Spinal cord (tissue), 10 donors: ENCODE measurements around the gene DOCK1. TPM values are rescaled to one million over a fixed set of nuclear protein-coding genes. Genes with fewer than 3 reads are reported as not detected.
A peak's percentile ranks its signal among the peaks of the same experiment; 100 is the strongest.

ENCODE experiments used
- DNase-seq, 6 donors: peaks; one replicate each; pipeline versions ENCODE4 v3.0.0 to v3.0.0-alpha.2; 2013 to 2015; ENCODE audit warnings: low spot score in 6 of 6, low read depth in 4 of 6
- H3K27ac ChIP-seq: one replicate; pipeline ENCODE4 v1.5.1; 2013; ENCODE audit warnings: low read depth, low read length, control low read depth
- H3K27me3 ChIP-seq: one replicate; pipeline ENCODE4 v1.6.1; 2013; ENCODE audit warnings: low read length; ENCODE audit not compliant: control insufficient read depth, insufficient read depth
- H3K36me3 ChIP-seq: one replicate; pipeline ENCODE4 v1.6.1; 2013; ENCODE audit warnings: low read length; ENCODE audit not compliant: control insufficient read depth, insufficient read depth
- H3K4me1 ChIP-seq: one replicate; pipeline ENCODE4 v1.6.1; 2013; ENCODE audit warnings: low read length; ENCODE audit not compliant: control insufficient read depth, insufficient read depth
- H3K4me3 ChIP-seq: one replicate; pipeline ENCODE4 v1.5.1; 2013; ENCODE audit warnings: low read depth, low read length, control low read depth
- H3K9me3 ChIP-seq: one replicate; pipeline ENCODE4 v1.6.1; 2013; ENCODE audit warnings: low read length; ENCODE audit not compliant: control insufficient read depth, insufficient read depth
- WGBS: methylation state at CpG from one replicate; pipeline ENCODE4 v1.1.5; 2013; ENCODE audit warnings: missing lambda C conversion rate; ENCODE audit not compliant: insufficient coverage; 5-methylcytosine and 5-hydroxymethylcytosine counted together
- polyA plus RNA-seq, 2 donors: library from polyadenylated mRNA; unstranded; fragments of 120-200 nt; gene quantifications; one replicate each; pipeline ENCODE4 v1.2.1, GENCODE V29; 2013; ENCODE audit not compliant: insufficient read length in 2 of 2
- total RNA-seq, 2 donors: library from RNA; depleted of rRNA in 1 of 2; stranded (reverse); fragments of 120-200 nt in 1 of 2; fragments of >200 nt in 1 of 2; gene quantifications; one replicate each; pipeline versions ENCODE4 v1.2.3 to v1.2.4, GENCODE V29; 2013 to 2014
- donor health status: healthy.

Gene DOCK1
- total and polyA plus RNA-seq, 4 donors, result 31.3 to 74.1 (median 50.3) TPM

- WGBS, result 33% methylated on average over 4 of the region's 5 CpGs
- Histone ChIP-seq H3K27ac (no peak overlapping the region), H3K4me1 (no peaks in the 10 kb centered on the region), H3K27me3 (no peaks in the 10 kb centered on the region), H3K36me3 (no peaks in the 10 kb centered on the region), H3K4me3 (no peak overlapping the region), H3K9me3 (peaks cover 2% of the 10 kb centered on the region)
- peak in 1 of 6 donors; percentile 6 for DNase-seq
Measured at GRCh38 chr10:127462643-127463295, 557.5 kb downstream of the DOCK1 start.

- H3K4me1 ChIP-seq, result no peaks in the 10 kb centered on the region
- peaks cover 2% of the 10 kb centered on the region for H3K9me3 ChIP-seq
- H3K27me3 ChIP-seq, result no peaks in the 10 kb centered on the region
- H3K4me3 ChIP-seq, result no peak overlapping the region
- H3K36me3 ChIP-seq, result no peaks in the 10 kb centered on the region
- H3K27ac ChIP-seq, result no peak overlapping the region
- DNase-seq, result no peak
- WGBS, result 94% methylated on average over 7 of the region's 10 CpGs
Measured at GRCh38 chr10:127463548-127463947, 558.3 kb downstream of the DOCK1 start.

GRCh38 chr10:127464561-127464960 is 559.3 kb downstream of the DOCK1 start:
- H3K27me3 ChIP-seq, result no peaks in the 10 kb centered on the region
- H3K9me3 ChIP-seq, result peaks cover 2% of the 10 kb centered on the region
- H3K4me1 ChIP-seq, result no peaks in the 10 kb centered on the region
- WGBS, result 86% methylated on average over 5 of the region's 6 CpGs
- DNase-seq, result no peak
- no peak overlapping the region for H3K27ac ChIP-seq
- no peak overlapping the region for H3K4me3 ChIP-seq
- H3K36me3 ChIP-seq, result no peaks in the 10 kb centered on the region

- Histone ChIP-seq H3K4me1 (no peaks in the 10 kb centered on the region), H3K27ac (no peak overlapping the region), H3K4me3 (no peak overlapping the region), H3K27me3 (no peaks in the 10 kb centered on the region), H3K36me3 (no peaks in the 10 kb centered on the region), H3K9me3 (no peaks in the 10 kb centered on the region)
- 70% methylated on average over 9 of the region's 10 CpGs for whole genome bisulfite sequencing
- no peak for DNase-seq
Measured at GRCh38 chr10:127467811-127468210, 562.6 kb downstream of the DOCK1 start.

GRCh38 chr10:127468632-127469031 is 563.4 kb downstream of the DOCK1 start:
- Histone ChIP-seq H3K9me3 (no peaks in the 10 kb centered on the region), H3K36me3 (no peaks in the 10 kb centered on the region), H3K27me3 (no peaks in the 10 kb centered on the region), H3K27ac (no peak overlapping the region), H3K4me3 (no peak overlapping the region), H3K4me1 (no peaks in the 10 kb centered on the region)
- no peak for DNase-seq
- WGBS, result 87% methylated on average over 4 of the region's 5 CpGs

- 62% methylated on average over 5 of the region's 5 CpGs for WGBS
- Histone ChIP-seq H3K4me3 (no peak overlapping the region), H3K4me1 (no peaks in the 10 kb centered on the region), H3K9me3 (no peaks in the 10 kb centered on the region), H3K36me3 (no peaks in the 10 kb centered on the region), H3K27me3 (no peaks in the 10 kb centered on the region), H3K27ac (no peak overlapping the region)
- DNase-seq, result peak in 1 of 6 donors; percentile 36
Measured at GRCh38 chr10:127470911-127471310, 565.7 kb downstream of the DOCK1 start.

- Histone ChIP-seq H3K4me3 (no peak overlapping the region), H3K36me3 (no peaks in the 10 kb centered on the region), H3K27ac (no peak overlapping the region), H3K27me3 (no peaks in the 10 kb centered on the region), H3K9me3 (no peaks in the 10 kb centered on the region), H3K4me1 (no peaks in the 10 kb centered on the region)
- no peak for DNase-seq
- WGBS, result 86% methylated on average over 2 of the region's 2 CpGs
Measured at GRCh38 chr10:127472976-127473375, 567.7 kb downstream of the DOCK1 start.

- WGBS, result 70% methylated on average over 1 of the region's 2 CpGs
- H3K36me3 ChIP-seq, result no peaks in the 10 kb centered on the region
- no peaks in the 10 kb centered on the region for H3K4me1 ChIP-seq
- no peaks in the 10 kb centered on the region for H3K27me3 ChIP-seq
- H3K9me3 ChIP-seq, result no peaks in the 10 kb centered on the region
- H3K27ac ChIP-seq, result no peak overlapping the region
- no peak for DNase-seq
- no peak overlapping the region for H3K4me3 ChIP-seq
Measured at GRCh38 chr10:127474501-127474900, 569.3 kb downstream of the DOCK1 start.

GRCh38 chr10:127485153-127485857 is 580.1 kb downstream of the DOCK1 start:
- WGBS, result 75% methylated on average over 15 of the region's 16 CpGs
- H3K4me1 ChIP-seq, result peaks cover 3% of the 10 kb centered on the region
- H3K27me3 ChIP-seq, result no peaks in the 10 kb centered on the region
- peak in 1 of 6 donors; percentile 19 for DNase-seq
- H3K9me3 ChIP-seq, result no peaks in the 10 kb centered on the region
- H3K27ac ChIP-seq, result no peak overlapping the region
- H3K36me3 ChIP-seq, result no peaks in the 10 kb centered on the region
- no peak overlapping the region for H3K4me3 ChIP-seq

- Histone ChIP-seq H3K4me3 (no peak overlapping the region), H3K36me3 (no peaks in the 10 kb centered on the region), H3K4me1 (peaks cover 3% of the 10 kb centered on the region), H3K27ac (no peak overlapping the region), H3K9me3 (no peaks in the 10 kb centered on the region), H3K27me3 (no peaks in the 10 kb centered on the region)
- 79% methylated on average over 4 of the region's 6 CpGs for WGBS
- no peak for DNase-seq
Measured at GRCh38 chr10:127486355-127486754, 581.1 kb downstream of the DOCK1 start.
